Stimulated activated CD8-positive, alpha-beta memory T cell treated with anti-CD3 and anti-CD28 coated beads, Interleukin-15, amount 100 ng/mL, for 4 hours (primary cell): ENCODE data around the gene ZDHHC11.
"Not testable (repeated sequence)": the region's sequence is repeated elsewhere in the genome, so short reads cannot be mapped to it uniquely, and the experiment has no call there.

Source experiments
- DNase-seq, 2 donors: peaks; one replicate each; pipeline ENCODE4 v3.0.0-alpha.2; 2020; ENCODE audit warnings: low read depth in 2 of 2

ZDHHC11 gene

GRCh38 chr5:880816-881550 lies 30.2 kb upstream of the ZDHHC11 start:
- no peak for DNase-seq

GRCh38 chr5:878677-879076 lies 27.9 kb upstream of the ZDHHC11 start:
- not testable (repeated sequence) for DNase-seq

- DNase-seq, result no peak
Observed at GRCh38 chr5:878125-878524, 27.3 kb upstream of the ZDHHC11 start.

GRCh38 chr5:876398-877365 lies 25.9 kb upstream of the ZDHHC11 start:
- no peak for DNase-seq

GRCh38 chr5:875931-876330 lies 25.1 kb upstream of the ZDHHC11 start:
- no peak for DNase-seq

GRCh38 chr5:873328-873727 lies 22.5 kb upstream of the ZDHHC11 start:
- DNase-seq, result no peak

- DNase-seq, result no peak
Observed at GRCh38 chr5:872301-872700, 21.5 kb upstream of the ZDHHC11 start.

GRCh38 chr5:871596-872298 lies 21.0 kb upstream of the ZDHHC11 start:
- no peak for DNase-seq

- DNase-seq, result no peak
Observed at GRCh38 chr5:870956-871355, 20.2 kb upstream of the ZDHHC11 start.

- DNase-seq, result no peak
Observed at GRCh38 chr5:868428-869135, 17.8 kb upstream of the ZDHHC11 start.

- no peak for DNase-seq
Observed at GRCh38 chr5:867300-867870, 16.6 kb upstream of the ZDHHC11 start.

GRCh38 chr5:865771-866170 lies 15.0 kb upstream of the ZDHHC11 start:
- no peak for DNase-seq

- DNase-seq, result no peak
Observed at GRCh38 chr5:865168-865521, 14.4 kb upstream of the ZDHHC11 start.

- no peak for DNase-seq
Observed at GRCh38 chr5:864492-865167, 13.8 kb upstream of the ZDHHC11 start.

- no peak for DNase-seq
Observed at GRCh38 chr5:863244-863805, 12.5 kb upstream of the ZDHHC11 start.

- DNase-seq, result no peak
Observed at GRCh38 chr5:862367-863243, 11.8 kb upstream of the ZDHHC11 start.

- no peak for DNase-seq
Observed at GRCh38 chr5:861442-862366, 10.9 kb upstream of the ZDHHC11 start.

- no peak for DNase-seq
Observed at GRCh38 chr5:860506-861150, 9.8 kb upstream of the ZDHHC11 start.
